SU-DHL-6 (cell line): Measurements from ENCODE around the gene HCST.

Experiments used
- EZH2phosphoT487 ChIP-seq: fragments of 200-600 bp; sonication (generic), shearing (Covaris generic); conservative IDR thresholded peaks from 2 replicates; pipeline ENCODE4 v1.6.1; 2018; ENCODE audit warnings: mild to moderate bottlenecking, antibody characterized with exemption, low read length, moderate library complexity, mixed read lengths
- TF ChIP-seq, protein P1 (sequence below): fragments of 200-600 bp; sonication (generic); IDR thresholded peaks from one replicate; pipeline ENCODE4 v1.5.1; 2017; ENCODE audit warnings: antibody characterized with exemption, mild to moderate bottlenecking, low read length, moderate library complexity; ENCODE audit not compliant: insufficient read depth, poor library complexity, severe bottlenecking

DNA sequence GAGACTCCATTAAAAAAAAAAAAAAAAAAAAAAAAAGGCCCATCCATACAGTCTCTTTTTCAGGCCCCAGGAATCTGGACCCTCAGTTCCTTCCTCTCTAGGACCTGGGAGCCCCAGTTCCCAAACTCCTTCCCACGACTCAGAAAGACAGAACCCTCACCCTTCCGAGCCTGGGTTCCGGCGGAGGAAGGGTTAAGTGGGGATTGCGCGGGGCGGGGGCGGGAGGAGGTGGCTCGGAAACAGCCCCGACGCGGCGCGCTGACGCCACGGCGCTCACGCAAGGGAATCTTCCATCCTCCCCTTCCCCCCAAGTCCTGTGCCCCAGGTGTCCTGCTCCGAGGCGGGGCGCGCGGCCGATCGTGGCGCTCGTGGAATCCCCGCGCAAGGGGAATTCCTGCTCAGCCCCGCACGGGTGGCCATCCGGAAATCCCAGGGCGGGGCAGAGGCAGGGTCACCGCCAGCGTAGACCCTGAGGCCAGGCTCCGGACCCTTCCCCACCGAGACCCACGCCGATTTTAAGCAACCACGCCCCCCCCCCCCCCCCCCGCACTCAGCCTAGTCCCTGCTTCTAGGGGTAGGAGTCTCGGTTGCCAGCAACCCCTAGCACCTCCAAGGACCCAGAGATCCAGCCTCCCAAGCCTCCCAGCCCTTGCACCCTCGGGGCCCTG is 2.6 kb upstream of the HCST start:
- TF ChIP-seq, protein P1, sequence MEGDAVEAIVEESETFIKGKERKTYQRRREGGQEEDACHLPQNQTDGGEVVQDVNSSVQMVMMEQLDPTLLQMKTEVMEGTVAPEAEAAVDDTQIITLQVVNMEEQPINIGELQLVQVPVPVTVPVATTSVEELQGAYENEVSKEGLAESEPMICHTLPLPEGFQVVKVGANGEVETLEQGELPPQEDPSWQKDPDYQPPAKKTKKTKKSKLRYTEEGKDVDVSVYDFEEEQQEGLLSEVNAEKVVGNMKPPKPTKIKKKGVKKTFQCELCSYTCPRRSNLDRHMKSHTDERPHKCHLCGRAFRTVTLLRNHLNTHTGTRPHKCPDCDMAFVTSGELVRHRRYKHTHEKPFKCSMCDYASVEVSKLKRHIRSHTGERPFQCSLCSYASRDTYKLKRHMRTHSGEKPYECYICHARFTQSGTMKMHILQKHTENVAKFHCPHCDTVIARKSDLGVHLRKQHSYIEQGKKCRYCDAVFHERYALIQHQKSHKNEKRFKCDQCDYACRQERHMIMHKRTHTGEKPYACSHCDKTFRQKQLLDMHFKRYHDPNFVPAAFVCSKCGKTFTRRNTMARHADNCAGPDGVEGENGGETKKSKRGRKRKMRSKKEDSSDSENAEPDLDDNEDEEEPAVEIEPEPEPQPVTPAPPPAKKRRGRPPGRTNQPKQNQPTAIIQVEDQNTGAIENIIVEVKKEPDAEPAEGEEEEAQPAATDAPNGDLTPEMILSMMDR = no peak
- TF ChIP-seq EZH2phosphoT487 = no peak
